ENCODE data around the gene GCG. TPM values are rescaled to one million over a fixed set of nuclear protein-coding genes. Genes with fewer than 3 reads are reported as not detected.

The GCG gene
- total RNA-seq, 4 donors from 2014 or later: 5.0 to 209 (median 88.5) TPM

DNA sequence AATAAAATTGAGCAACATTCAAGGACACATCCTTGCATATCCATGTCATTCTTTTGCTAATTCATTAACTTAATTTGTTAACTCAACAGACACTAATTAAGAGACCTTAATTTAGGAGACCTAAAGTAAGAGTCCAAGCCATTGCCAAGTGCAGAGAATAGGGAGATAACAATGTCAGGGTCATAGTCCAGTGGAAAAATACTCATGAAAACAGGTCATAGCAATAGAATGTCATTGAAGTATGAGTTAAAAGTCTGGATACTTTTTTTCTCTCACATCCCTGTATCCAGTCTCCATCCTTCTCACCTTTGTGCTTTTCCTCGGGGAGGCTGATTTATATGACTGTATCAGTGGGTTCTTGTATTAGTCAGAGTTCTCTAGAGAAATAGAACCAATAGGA, 51.5 kb downstream of the GCG start:
- TF ChIP-seq POLR2A (IDR thresholded peaks at IDR 0.05): no peak
- TF ChIP-seq, protein P1, sequence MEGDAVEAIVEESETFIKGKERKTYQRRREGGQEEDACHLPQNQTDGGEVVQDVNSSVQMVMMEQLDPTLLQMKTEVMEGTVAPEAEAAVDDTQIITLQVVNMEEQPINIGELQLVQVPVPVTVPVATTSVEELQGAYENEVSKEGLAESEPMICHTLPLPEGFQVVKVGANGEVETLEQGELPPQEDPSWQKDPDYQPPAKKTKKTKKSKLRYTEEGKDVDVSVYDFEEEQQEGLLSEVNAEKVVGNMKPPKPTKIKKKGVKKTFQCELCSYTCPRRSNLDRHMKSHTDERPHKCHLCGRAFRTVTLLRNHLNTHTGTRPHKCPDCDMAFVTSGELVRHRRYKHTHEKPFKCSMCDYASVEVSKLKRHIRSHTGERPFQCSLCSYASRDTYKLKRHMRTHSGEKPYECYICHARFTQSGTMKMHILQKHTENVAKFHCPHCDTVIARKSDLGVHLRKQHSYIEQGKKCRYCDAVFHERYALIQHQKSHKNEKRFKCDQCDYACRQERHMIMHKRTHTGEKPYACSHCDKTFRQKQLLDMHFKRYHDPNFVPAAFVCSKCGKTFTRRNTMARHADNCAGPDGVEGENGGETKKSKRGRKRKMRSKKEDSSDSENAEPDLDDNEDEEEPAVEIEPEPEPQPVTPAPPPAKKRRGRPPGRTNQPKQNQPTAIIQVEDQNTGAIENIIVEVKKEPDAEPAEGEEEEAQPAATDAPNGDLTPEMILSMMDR (IDR thresholded peaks at IDR 0.05): no peak
- no peak for DNase-seq
- no peaks in the 10 kb centered on the region for H3K36me3 ChIP-seq
- no peak overlapping the region for H3K4me3 ChIP-seq
- no peaks in the 10 kb centered on the region for H3K9me3 ChIP-seq
- no peaks in the 10 kb centered on the region for H3K4me1 ChIP-seq
- no peaks in the 10 kb centered on the region for H3K27me3 ChIP-seq
- H3K27ac ChIP-seq: no peak overlapping the region

DNA sequence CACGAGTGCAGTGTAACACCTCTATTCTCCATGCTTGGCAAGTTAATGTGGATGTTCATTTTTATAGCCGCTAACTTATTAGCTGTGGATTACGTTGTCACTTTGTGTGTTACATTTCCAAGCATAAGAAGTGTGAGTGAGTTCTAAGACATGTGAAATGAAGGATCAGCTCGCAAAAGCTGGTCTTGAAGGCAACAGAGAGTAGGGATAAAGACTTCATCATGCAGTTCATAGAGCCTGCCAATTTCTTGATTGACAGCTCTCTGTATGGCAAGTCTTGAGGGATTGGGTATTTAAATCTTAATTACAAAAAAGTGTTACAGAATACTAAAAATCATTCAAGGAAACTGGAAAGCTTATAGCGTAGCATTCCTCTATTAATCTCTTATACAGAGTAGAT, 52.2 kb downstream of the GCG start:
- no peaks in the 10 kb centered on the region for H3K27me3 ChIP-seq
- DNase-seq: no peak
- no peaks in the 10 kb centered on the region for H3K4me1 ChIP-seq
- no peak overlapping the region for H3K4me3 ChIP-seq
- H3K36me3 ChIP-seq: no peaks in the 10 kb centered on the region
- no peaks in the 10 kb centered on the region for H3K9me3 ChIP-seq
- H3K27ac ChIP-seq: no peak overlapping the region
- TF ChIP-seq, protein P1 (IDR thresholded peaks at IDR 0.05): no peak
- TF ChIP-seq POLR2A (IDR thresholded peaks at IDR 0.05): no peak

Other genes starting within 250 kb of the GCG start
- gene DPP4, start 78.0 kb downstream of the GCG start, total RNA-seq: 100 to 1,000 TPM in 3 of 4 donors, 10 to 100 TPM in 1; 17.3 to 447 (median 178) TPM
- gene FAP, start 91.2 kb upstream of the GCG start, total RNA-seq: 1 to 10 TPM in 3 of 4 donors, not detected in 1; 1.9 to 2.6 (median 2.3) TPM
- 10 to 100 TPM; 25.4 to 68.5 (median 30.6) TPM for gene IFIH1, start 166.4 kb upstream of the GCG start, total RNA-seq
- 10 to 100 TPM; 17.9 to 25.6 (median 23.3) TPM for gene GCA, start 191.9 kb upstream of the GCG start, total RNA-seq